Glomerular visceral epithelial cell (primary cell): ENCODE data around the gene ABCD1.
"Not testable (repeated sequence)": the region's sequence is repeated elsewhere in the genome, so short reads cannot be mapped to it uniquely, and the experiment has no call there.

ENCODE experiments used
- DNase-seq: peaks from one replicate; pipeline ENCODE4 v3.0.0-alpha.2; 2016; ENCODE audit errors: extremely low spot score

The ABCD1 gene

GRCh38 chrX:153724252-153725038, at the start of gene ABCD1, which contains the start of gene BCAP31:
Gene ABCD1, plus strand, starts transcription at chrX:153724856. Its CDS starts 411 bp downstream, at chrX:153725267.
Gene BCAP31, minus strand, starts transcription at chrX:153724387. Its CDS starts 1,143 bp downstream, at chrX:153723244.
- peak; percentile 88 for DNase-seq

GRCh38 chrX:153681175-153681574, 43.5 kb upstream of the ABCD1 start:
- no peak for DNase-seq

GRCh38 chrX:153683486-153683885, 41.2 kb upstream of the ABCD1 start:
- not testable (repeated sequence) for DNase-seq

DNA sequence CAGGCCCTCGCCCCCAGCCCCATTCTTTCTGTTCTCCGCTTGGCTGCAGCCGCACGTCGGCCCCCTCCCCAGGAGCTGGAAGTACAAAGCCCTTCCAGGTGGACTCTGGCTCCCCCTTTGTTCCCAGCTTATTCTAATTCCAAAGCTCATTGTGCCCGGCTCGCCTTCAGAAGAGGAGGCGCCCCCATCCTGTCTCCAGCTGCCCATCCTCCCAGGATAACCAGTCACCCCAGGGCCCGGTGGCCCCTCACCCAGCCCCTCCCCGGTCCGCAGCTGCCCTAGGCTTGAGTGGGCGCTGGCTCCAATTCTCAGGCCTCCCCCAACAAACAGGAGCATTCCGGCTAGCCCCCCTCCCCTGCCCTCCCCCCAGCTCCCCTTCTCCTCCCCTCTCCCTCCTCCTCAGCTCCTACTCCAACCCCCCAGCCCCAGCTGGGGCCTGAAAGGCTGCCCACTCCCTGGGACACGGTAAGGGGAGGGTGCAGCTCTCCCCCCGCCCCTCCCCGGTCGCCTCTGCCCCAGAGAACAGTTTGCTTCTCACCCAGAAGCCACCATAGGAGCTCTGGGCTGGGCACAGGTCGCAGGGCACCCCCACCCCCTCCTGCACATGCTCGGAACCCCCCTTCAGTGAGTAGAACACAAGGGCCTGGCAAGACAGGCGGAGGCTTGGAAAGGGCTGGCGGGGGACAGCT, 40.0 kb upstream of the ABCD1 start:
- no peak for DNase-seq

DNA sequence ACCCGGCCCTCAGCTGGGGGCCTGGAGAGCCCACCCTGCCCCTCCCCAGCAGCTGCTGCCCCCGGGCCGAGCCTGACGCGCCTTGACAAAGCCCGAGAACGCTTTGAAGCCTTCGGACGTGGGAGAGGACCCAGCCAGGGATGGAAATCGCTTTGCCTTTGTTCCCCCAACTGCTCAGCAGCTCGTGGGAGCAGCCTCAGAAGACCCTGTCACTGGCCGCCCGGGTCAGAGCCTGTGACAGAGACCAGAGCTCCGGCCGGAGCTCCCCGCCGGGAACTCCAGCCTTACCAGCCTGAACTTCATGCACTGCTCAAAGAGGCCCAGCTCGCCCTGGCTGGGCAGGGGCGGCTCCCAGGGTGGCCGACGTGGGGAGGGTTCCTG, 39.5 kb upstream of the ABCD1 start:
- no peak for DNase-seq

DNA sequence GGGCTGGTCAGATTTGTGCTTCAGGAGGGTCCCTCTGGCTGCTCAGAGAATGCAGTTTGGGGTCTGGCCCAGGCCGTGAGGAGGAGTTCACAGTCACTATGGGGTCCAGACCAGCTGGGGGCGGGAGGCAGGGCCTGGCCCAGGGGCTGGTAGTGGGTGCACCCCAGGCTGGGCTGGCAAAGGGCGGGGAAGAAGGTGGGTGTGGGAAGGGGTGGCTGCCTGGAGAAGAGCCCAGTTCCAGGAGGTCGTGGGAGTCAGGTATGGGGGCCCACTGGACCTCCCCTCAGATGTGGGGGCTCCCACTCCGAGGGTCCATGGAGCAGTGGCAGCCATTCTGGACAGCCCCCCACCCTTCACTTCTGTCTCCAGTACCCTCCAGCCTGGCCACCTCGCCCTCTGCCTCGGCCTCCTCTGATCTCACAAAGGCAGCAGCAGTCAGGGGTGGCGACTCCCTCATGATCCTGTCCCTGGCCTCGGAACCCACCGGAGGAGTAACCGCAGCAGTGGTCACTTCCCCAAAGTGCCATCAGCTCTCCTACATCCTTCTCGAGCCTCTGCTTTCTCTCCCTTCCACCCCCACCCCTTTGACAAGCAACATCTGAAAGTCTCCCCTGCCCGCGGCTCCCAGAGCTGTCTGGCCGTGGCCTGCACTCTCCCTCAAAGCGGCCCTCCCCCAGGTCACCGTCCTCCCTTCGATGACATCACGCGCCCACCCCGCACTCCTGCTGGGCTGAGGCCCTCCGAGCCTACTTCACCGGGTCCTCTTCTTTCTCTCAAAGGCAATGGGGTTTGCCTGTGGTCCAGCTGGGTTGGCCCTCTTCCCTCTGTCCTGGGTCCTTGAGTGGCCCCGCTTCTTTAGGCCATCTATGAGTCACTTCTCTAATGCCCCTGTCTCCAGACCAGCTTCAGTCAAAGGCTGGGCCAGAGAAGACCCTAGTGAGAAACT, 38.6 kb upstream of the ABCD1 start:
- no peak for DNase-seq

GRCh38 chrX:153686711-153687110, 37.9 kb upstream of the ABCD1 start:
- no peak for DNase-seq

GRCh38 chrX:153687121-153688039, 37.3 kb upstream of the ABCD1 start, which contains the start of gene SLC6A8:
Gene SLC6A8, plus strand, starts transcription at chrX:153687926. Its CDS starts 649 bp downstream, at chrX:153688575.
- DNase-seq: peak; percentile 77

GRCh38 chrX:153688071-153688470, 36.6 kb upstream of the ABCD1 start:
- no peak for DNase-seq

DNA sequence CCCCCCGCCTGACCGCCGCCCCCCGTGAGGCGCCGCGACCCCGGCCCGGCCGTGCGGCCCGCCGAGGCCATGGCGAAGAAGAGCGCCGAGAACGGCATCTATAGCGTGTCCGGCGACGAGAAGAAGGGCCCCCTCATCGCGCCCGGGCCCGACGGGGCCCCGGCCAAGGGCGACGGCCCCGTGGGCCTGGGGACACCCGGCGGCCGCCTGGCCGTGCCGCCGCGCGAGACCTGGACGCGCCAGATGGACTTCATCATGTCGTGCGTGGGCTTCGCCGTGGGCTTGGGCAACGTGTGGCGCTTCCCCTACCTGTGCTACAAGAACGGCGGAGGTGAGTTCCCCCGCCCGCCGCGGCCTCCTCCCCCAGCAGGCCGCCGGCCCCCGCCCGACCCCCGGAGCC, 36.1 kb upstream of the ABCD1 start:
- no peak for DNase-seq

DNA sequence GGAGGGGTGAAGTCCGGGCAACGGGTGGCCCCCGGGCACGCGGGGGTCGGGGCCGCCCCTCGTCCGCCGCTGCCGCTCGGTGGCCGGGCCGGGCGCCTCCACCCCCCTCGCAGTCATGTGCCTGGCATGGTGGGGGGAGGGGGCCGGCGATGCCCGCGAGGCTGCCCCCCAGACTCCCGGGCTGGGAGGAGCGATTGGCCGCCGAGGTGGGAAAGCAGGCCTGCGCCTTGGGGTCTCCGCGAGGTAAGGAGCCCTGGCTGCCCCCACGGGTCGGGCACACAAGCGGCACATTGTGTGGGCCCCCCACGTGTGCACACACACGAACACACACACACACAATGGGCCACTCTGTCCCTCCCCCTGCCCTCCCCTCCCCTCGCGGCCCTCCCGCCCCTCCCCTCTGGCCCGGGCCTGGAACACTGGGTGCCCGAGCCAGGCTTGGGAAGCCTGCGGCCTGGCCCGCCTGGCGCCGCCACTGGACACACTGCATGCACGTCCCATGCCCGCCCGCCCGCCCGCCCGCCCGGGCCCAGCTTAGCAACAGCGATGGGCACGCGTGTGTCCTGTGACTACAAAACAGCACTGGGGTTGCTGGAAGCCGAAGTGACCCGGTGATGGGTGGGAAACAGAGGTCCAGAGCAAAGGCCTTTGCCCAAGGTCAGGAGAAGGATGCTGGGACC, 35.6 kb upstream of the ABCD1 start:
- DNase-seq: peak; percentile 49

GRCh38 chrX:153689654-153690465, 34.8 kb upstream of the ABCD1 start:
- peak; percentile 40 for DNase-seq

- DNase-seq: no peak
Observed at GRCh38 chrX:153690466-153690865, 34.2 kb upstream of the ABCD1 start.

GRCh38 chrX:153691032-153691827, 33.4 kb upstream of the ABCD1 start:
- DNase-seq: not testable (repeated sequence)

DNA sequence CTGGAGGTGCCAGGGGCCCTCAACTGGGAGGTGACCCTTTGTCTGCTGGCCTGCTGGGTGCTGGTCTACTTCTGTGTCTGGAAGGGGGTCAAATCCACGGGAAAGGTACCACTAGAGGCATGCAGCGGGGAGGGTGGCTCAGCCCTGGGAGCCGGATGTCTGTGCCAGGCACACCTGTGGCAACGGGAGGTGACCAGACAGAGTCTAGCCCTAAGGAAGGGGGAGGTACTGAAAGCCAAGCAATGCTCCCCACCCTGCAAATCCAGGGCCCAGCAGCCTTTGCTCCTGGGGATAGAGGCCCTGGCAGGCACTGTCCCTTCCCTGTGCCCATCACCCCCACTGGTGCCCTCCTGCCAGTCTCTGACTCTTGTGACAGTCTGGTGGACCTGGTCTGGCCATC, 32.7 kb upstream of the ABCD1 start:
- no peak for DNase-seq

- no peak for DNase-seq
Observed at GRCh38 chrX:153692611-153693156, 32.0 kb upstream of the ABCD1 start.

DNA sequence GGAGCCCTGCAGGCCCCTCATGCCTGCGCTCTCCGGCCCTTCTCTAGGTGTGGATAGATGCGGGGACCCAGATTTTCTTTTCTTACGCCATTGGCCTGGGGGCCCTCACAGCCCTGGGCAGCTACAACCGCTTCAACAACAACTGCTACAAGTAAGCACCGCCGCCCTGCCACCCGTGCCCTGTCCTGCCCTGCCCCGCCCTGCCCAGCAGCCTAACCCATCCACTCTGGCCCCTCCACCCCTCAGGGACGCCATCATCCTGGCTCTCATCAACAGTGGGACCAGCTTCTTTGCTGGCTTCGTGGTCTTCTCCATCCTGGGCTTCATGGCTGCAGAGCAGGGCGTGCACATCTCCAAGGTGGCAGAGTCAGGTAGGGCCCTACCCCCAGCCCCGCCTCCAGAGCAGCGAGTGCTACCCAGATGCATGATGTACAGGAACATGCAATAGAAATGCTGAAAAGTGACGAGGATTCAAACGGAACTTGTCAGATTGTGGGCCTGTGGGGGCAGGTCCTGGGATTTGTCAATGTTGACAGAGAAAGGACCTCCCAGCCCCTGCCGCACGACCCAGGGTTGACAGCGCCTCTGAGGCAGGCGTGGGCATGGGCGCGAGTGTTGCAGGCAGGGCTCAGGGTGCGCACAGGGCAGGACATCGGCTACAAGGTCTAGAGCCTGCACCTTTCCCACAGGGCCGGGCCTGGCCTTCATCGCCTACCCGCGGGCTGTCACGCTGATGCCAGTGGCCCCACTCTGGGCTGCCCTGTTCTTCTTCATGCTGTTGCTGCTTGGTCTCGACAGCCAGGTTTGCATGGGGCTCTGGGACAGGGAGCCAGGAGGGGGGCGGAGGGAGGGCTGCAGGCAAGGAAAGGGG, 31.2 kb upstream of the ABCD1 start:
- DNase-seq: no peak
